Vagina (tissue), 2 donors: ENCODE measurements around the gene ARSI. TPM values are rescaled to one million over a fixed set of nuclear protein-coding genes. Genes with fewer than 3 reads are reported as not detected.

Experiments
- DNase-seq, 2 donors: peaks; one replicate each; pipeline ENCODE4 v3.0.0-alpha.2; 2017; ENCODE audit errors: extremely low spot score in 2 of 2
- H3K27ac ChIP-seq: fragments of 200-600 bp; sonication (generic); one replicate; pipeline ENCODE4 v1.5.1; 2019
- H3K27me3 ChIP-seq: fragments of 200-600 bp; sonication (generic); one replicate; pipeline ENCODE4 v1.5.1; 2019
- H3K36me3 ChIP-seq, 2 donors: fragments of 200-600 bp; sonication (generic); one replicate each; pipeline ENCODE4 v1.5.1; 2017 to 2019
- H3K4me1 ChIP-seq: fragments of 200-600 bp; sonication (generic); one replicate; pipeline ENCODE4 v1.5.1; 2019
- H3K4me3 ChIP-seq, 2 donors: fragments of 200-600 bp; sonication (generic); 1 replicate in 1 of 2; 2 replicates in 1 of 2; pipeline ENCODE4 v1.5.1; 2016 to 2019
- H3K9me3 ChIP-seq: fragments of 200-600 bp; sonication (generic); one replicate; pipeline ENCODE4 v1.5.1; 2019
- CTCF ChIP-seq, 3 experiments: fragments of 450-650 bp in 2 of 3; fragments of 200-600 bp in 1 of 3; sonication (generic) in 1 of 3; IDR thresholded peaks; one replicate each; pipeline ENCODE4 v1.5.1; 2017 to 2019; ENCODE audit warnings: antibody characterized with exemption in 3 of 3, mild to moderate bottlenecking in 2 of 3, moderate library complexity in 2 of 3
- POLR2A ChIP-seq, 2 donors: fragments of 450-650 bp; IDR thresholded peaks; one replicate each; pipeline ENCODE4 v1.6.1; 2017; ENCODE audit warnings: antibody characterized with exemption in 2 of 2, mild to moderate bottlenecking in 2 of 2, moderate library complexity in 2 of 2
- POLR2AphosphoS5 ChIP-seq, 2 donors: sonication (generic); formaldehyde crosslinking; IDR thresholded peaks; one replicate each; pipeline ENCODE4 v1.9.0; 2017; ENCODE audit warnings: antibody characterized with exemption in 2 of 2, mild to moderate bottlenecking in 2 of 2, low read depth in 1 of 2; ENCODE audit not compliant: insufficient read depth in 1 of 2
- intact Hi-C: fragments of 100-400 bp; cut with DNase I; formaldehyde crosslinking; loops from one replicate; pipeline ENCODE4 v1.15.1; 2023
- total RNA-seq: library from RNA; depleted of rRNA; stranded (reverse); fragments of >200 nt; gene quantifications from one replicate; pipeline ENCODE4 v1.2.3, GENCODE V29; 2016

The ARSI gene
- total RNA-seq, 1 donor from 2014 or later = 4.7 TPM

GRCh38 chr5:150283904-150284303 is 18.8 kb downstream of the ARSI start:
- H3K9me3 ChIP-seq = no peaks in the 10 kb centered on the region

GRCh38 chr5:150281987-150282386 is 20.7 kb downstream of the ARSI start:
- Histone ChIP-seq H3K27ac (no peak overlapping the region), H3K4me1 (no peaks in the 10 kb centered on the region), H3K27me3 (no peaks in the 10 kb centered on the region), H3K4me3 (no peak overlapping the region), H3K9me3 (no peaks in the 10 kb centered on the region), H3K36me3 (no peaks in the 10 kb centered on the region)
- TF ChIP-seq POLR2A (IDR thresholded peaks at IDR 0.05) = no peak
- no peak for TF ChIP-seq CTCF (IDR thresholded peaks at IDR 0.05)
- no peak for TF ChIP-seq POLR2AphosphoS5 (IDR thresholded peaks at IDR 0.05; ENCODE audit: insufficient read depth in 1 of 2, low read depth in 1 of 2)
- intact Hi-C loops = no loop called here
- DNase-seq = no peak

More at GRCh38 chr5:150283904-150284303, 18.8 kb downstream of the ARSI start:
- Histone ChIP-seq H3K27ac (no peak overlapping the region), H3K36me3 (no peaks in the 10 kb centered on the region), H3K27me3 (no peaks in the 10 kb centered on the region), H3K4me1 (no peaks in the 10 kb centered on the region), H3K4me3 (no peak overlapping the region)
- intact Hi-C loops = no loop called here
- TF ChIP-seq POLR2A (IDR thresholded peaks at IDR 0.05) = no peak
- no peak for TF ChIP-seq POLR2AphosphoS5 (IDR thresholded peaks at IDR 0.05; ENCODE audit: insufficient read depth in 1 of 2, low read depth in 1 of 2)
- no peak for DNase-seq

GRCh38 chr5:150279330-150280020 is 23.2 kb downstream of the ARSI start:
- H3K4me1 ChIP-seq = no peaks in the 10 kb centered on the region
- H3K9me3 ChIP-seq = no peaks in the 10 kb centered on the region
- TF ChIP-seq POLR2A (IDR thresholded peaks at IDR 0.05) (no peak), CTCF (IDR thresholded peaks at IDR 0.05) (no peak), POLR2AphosphoS5 (IDR thresholded peaks at IDR 0.05; ENCODE audit: insufficient read depth in 1 of 2, low read depth in 1 of 2) (no peak)
- H3K4me3 ChIP-seq = no peak overlapping the region
- no peaks in the 10 kb centered on the region for H3K36me3 ChIP-seq
- intact Hi-C loops = no loop called here
- DNase-seq = no peak
- H3K27ac ChIP-seq = no peak overlapping the region
- no peaks in the 10 kb centered on the region for H3K27me3 ChIP-seq

GRCh38 chr5:150278916-150279315 is 23.8 kb downstream of the ARSI start:
- intact Hi-C loops = no loop called here
- Histone ChIP-seq H3K9me3 (no peaks in the 10 kb centered on the region), H3K36me3 (no peaks in the 10 kb centered on the region), H3K27me3 (no peaks in the 10 kb centered on the region), H3K27ac (no peak overlapping the region), H3K4me3 (no peak overlapping the region), H3K4me1 (no peaks in the 10 kb centered on the region)
- DNase-seq = no peak
- no peak for TF ChIP-seq POLR2A (IDR thresholded peaks at IDR 0.05)
- no peak for TF ChIP-seq CTCF (IDR thresholded peaks at IDR 0.05)
- TF ChIP-seq POLR2AphosphoS5 (IDR thresholded peaks at IDR 0.05; ENCODE audit: insufficient read depth in 1 of 2, low read depth in 1 of 2) = no peak

GRCh38 chr5:150278046-150278730 is 24.5 kb downstream of the ARSI start:
- no peak for DNase-seq
- no peak overlapping the region for H3K27ac ChIP-seq
- H3K4me3 ChIP-seq = no peak overlapping the region
- H3K4me1 ChIP-seq = no peaks in the 10 kb centered on the region
- intact Hi-C loops = no loop called here
- no peaks in the 10 kb centered on the region for H3K36me3 ChIP-seq
- no peaks in the 10 kb centered on the region for H3K9me3 ChIP-seq
- H3K27me3 ChIP-seq = no peaks in the 10 kb centered on the region
- TF ChIP-seq POLR2A (IDR thresholded peaks at IDR 0.05) (no peak), CTCF (IDR thresholded peaks at IDR 0.05) (no peak), POLR2AphosphoS5 (IDR thresholded peaks at IDR 0.05; ENCODE audit: insufficient read depth in 1 of 2, low read depth in 1 of 2) (no peak)
